ENCODE data around the gene CAPN9.
"Not testable (repeated sequence)": the region's sequence is repeated elsewhere in the genome, so short reads cannot be mapped to it uniquely, and the experiment has no call there.

Gene CAPN9

GRCh38 chr1:230826166-230826875 lies 79.1 kb downstream of the CAPN9 start:
- DNase-seq, result no peak

- no peak for DNase-seq
These were observed 80.0 kb downstream of the CAPN9 start for GRCh38 chr1:230827081-230827681.

GRCh38 chr1:230827801-230828200 lies 80.6 kb downstream of the CAPN9 start:
- no peak for DNase-seq

GRCh38 chr1:230828421-230828820 lies 81.2 kb downstream of the CAPN9 start:
- no peak for DNase-seq

GRCh38 chr1:230831771-230832170 lies 84.6 kb downstream of the CAPN9 start:
- no peak for DNase-seq

GRCh38 chr1:230832476-230832875 lies 85.3 kb downstream of the CAPN9 start:
- DNase-seq, result no peak

- no peak for DNase-seq
These were observed 86.3 kb downstream of the CAPN9 start for GRCh38 chr1:230833511-230833910.

GRCh38 chr1:230834292-230834691 lies 87.1 kb downstream of the CAPN9 start:
- DNase-seq, result no peak

GRCh38 chr1:230836347-230836746 lies 89.2 kb downstream of the CAPN9 start:
- DNase-seq, result no peak

- DNase-seq, result no peak
These were observed 89.6 kb downstream of the CAPN9 start for GRCh38 chr1:230836793-230837192.

GRCh38 chr1:230839173-230839572 lies 92.0 kb downstream of the CAPN9 start:
- DNase-seq, result no peak

- DNase-seq, result no peak
These were observed 95.6 kb downstream of the CAPN9 start for GRCh38 chr1:230842801-230843200.

GRCh38 chr1:230843503-230844309 lies 96.5 kb downstream of the CAPN9 start:
- no peak for DNase-seq

GRCh38 chr1:230844561-230844960 lies 97.4 kb downstream of the CAPN9 start:
- no peak for DNase-seq

- not testable (repeated sequence) for DNase-seq
These were observed 98.0 kb downstream of the CAPN9 start for GRCh38 chr1:230845184-230845583.

GRCh38 chr1:230848235-230848634 lies 101.0 kb downstream of the CAPN9 start:
- no peak for DNase-seq

- DNase-seq, result peak; percentile 37
These were observed 102.5 kb downstream of the CAPN9 start for GRCh38 chr1:230849451-230850224.

- DNase-seq, result no peak
These were observed 103.4 kb downstream of the CAPN9 start for GRCh38 chr1:230850547-230850946.

GRCh38 chr1:230851291-230851691 lies 104.1 kb downstream of the CAPN9 start:
- no peak for DNase-seq
